Panc1 (cell line): ENCODE measurements around the gene KHDRBS2. TPM values are rescaled to one million over a fixed set of nuclear protein-coding genes. Genes with fewer than 3 reads are reported as not detected.

Experiments
- ATAC-seq: fragments of 200-7000 bp; cut with Tn5 transposase; 2 replicates; pipeline ENCODE4 v1.9.1; 2020; ENCODE audit warnings: mild to moderate bottlenecking, moderate library complexity
- BruUV-seq: library from RNA; stranded (reverse); fragments of 400-500 nt; replicated peaks from 2 replicates; lab custom pipeline; 2021; lab: Mats Ljungman, UMichigan
- CTCF ChIA-PET: fragments of 300-600 bp; sonication (Branson Sonifier 250); formaldehyde crosslinking; loops from one replicate; lab custom pipeline; 2022; ENCODE audit warnings: antibody characterized with exemption; lab: Charles Lee
- POLR2A ChIA-PET: fragments of 300-600 bp; sonication (Branson Sonifier 250); formaldehyde crosslinking; loops from one replicate; lab custom pipeline; 2022; ENCODE audit warnings: antibody characterized with exemption; lab: Charles Lee
- DNase-seq: peaks from one replicate; pipeline ENCODE4 v3.0.0-alpha.2; 2010; ENCODE audit warnings: low read depth, low spot score
- H3K27ac ChIP-seq: 2 replicates; pipeline ENCODE4 v1.5.1; 2011; ENCODE audit warnings: mild to moderate bottlenecking, low read length, inconsistent platforms
- H3K27me3 ChIP-seq: fragments of 200-500 bp; sonication (Bioruptor generic); 2 replicates; pipeline ENCODE4 v1.6.0; 2014; ENCODE audit warnings: low read length, inconsistent platforms; ENCODE audit not compliant: control insufficient read depth, insufficient read depth
- H3K36me3 ChIP-seq: fragments of 200-500 bp; sonication (Bioruptor generic); 2 replicates; pipeline ENCODE4 v1.5.1; 2014; ENCODE audit warnings: inconsistent platforms, mild to moderate bottlenecking, low read length, moderate library complexity; ENCODE audit not compliant: control insufficient read depth, insufficient read depth
- H3K4me1 ChIP-seq: 2 replicates; pipeline ENCODE4 v1.5.1; 2011; ENCODE audit warnings: inconsistent platforms, mild to moderate bottlenecking, low read length, moderate library complexity; ENCODE audit not compliant: control insufficient read depth, insufficient read depth
- H3K4me3 ChIP-seq, 2 experiments: 2 replicates each; pipeline ENCODE4 v1.5.1; 2011 to 2012; ENCODE audit warnings: low read depth in 2 of 2, low read length in 2 of 2, mild to moderate bottlenecking in 2 of 2, inconsistent platforms in 1 of 2, moderate library complexity in 1 of 2
- H3K9me3 ChIP-seq: fragments of 200-500 bp; sonication (Bioruptor generic); 2 replicates; pipeline ENCODE4 v1.5.1; 2014; ENCODE audit warnings: low read depth, mild to moderate bottlenecking, inconsistent platforms, low read length, moderate library complexity; ENCODE audit not compliant: control insufficient read depth, insufficient read depth
- CTCF ChIP-seq: fragments of 450-650 bp; IDR thresholded peaks from 2 replicates; pipeline ENCODE4 v1.5.1; 2017; ENCODE audit warnings: mild to moderate bottlenecking
- POLR2AphosphoS5 ChIP-seq: IDR thresholded peaks from 2 replicates; pipeline ENCODE4 v1.6.1; 2012; ENCODE audit warnings: mild to moderate bottlenecking, low read depth, low read length, moderate library complexity
- REST ChIP-seq, 2 experiments: IDR thresholded peaks; 2 replicates each; pipeline ENCODE4 v1.6.1; 2011 to 2012; ENCODE audit warnings: low read depth in 2 of 2, control low read depth in 1 of 2, low read length in 1 of 2, mild to moderate bottlenecking in 1 of 2, moderate library complexity in 1 of 2; ENCODE audit not compliant: insufficient read depth in 1 of 2
- SIN3A ChIP-seq: IDR thresholded peaks from 2 replicates; pipeline ENCODE4 v1.6.1; 2012; ENCODE audit warnings: low read depth, mild to moderate bottlenecking, low read length, moderate library complexity, borderline replicate concordance; ENCODE audit not compliant: insufficient read depth
- TCF7L2 ChIP-seq: IDR thresholded peaks from 2 replicates; pipeline ENCODE4 v1.6.1; 2011; ENCODE audit warnings: mild to moderate bottlenecking, low read depth, low read length, inconsistent platforms
- in situ Hi-C: cut with HindIII; loops from 2 replicates; pipeline ENCODE4 v1.10.0; 2016; ENCODE audit warnings: low sequenced_read_pairs, low pct_unique_long_range_greater_than_20kb
- intact Hi-C: fragments of 100-400 bp; cut with micrococcal nuclease; formaldehyde crosslinking; loops from one replicate; pipeline ENCODE4 v1.10.0; 2022; ENCODE audit not compliant: unreplicated experiment
- total RNA-seq: library from RNA; stranded (reverse); gene quantifications from one replicate; pipeline ENCODE4 v1.2.1, GENCODE V29; 2021; ENCODE audit not compliant: unreplicated experiment

The KHDRBS2 gene
- total RNA-seq, 1 experiment from 2014 or later, result not detected

- H3K4me3 ChIP-seq, result no peak overlapping the region
- no peaks in the 10 kb centered on the region for H3K27me3 ChIP-seq
- TF ChIP-seq CTCF (no peak), TCF7L2 (no peak), POLR2AphosphoS5 (no peak), SIN3A (no peak), REST (IDR thresholded peaks at IDR 0.05; ENCODE audit: insufficient read depth in 1 of 2, low read depth in 2 of 2, low read length in 1 of 2) (no peak)
- H3K9me3 ChIP-seq, result no peaks in the 10 kb centered on the region
- no peaks in the 10 kb centered on the region for H3K36me3 ChIP-seq
- BruUV-seq, result no TSS peak
- DNase-seq (no peak), ATAC-seq (no peak)
- in situ Hi-C loops (no loop called here), intact Hi-C loops (no loop called here)
- ChIA-PET CTCF (no interaction called here), POLR2A (no interaction called here)
- H3K27ac ChIP-seq, result no peak overlapping the region
- H3K4me1 ChIP-seq, result no peaks in the 10 kb centered on the region
Measured at GRCh38 chr6:62262283-62262682, 23.7 kb downstream of the KHDRBS2 start.

DNA sequence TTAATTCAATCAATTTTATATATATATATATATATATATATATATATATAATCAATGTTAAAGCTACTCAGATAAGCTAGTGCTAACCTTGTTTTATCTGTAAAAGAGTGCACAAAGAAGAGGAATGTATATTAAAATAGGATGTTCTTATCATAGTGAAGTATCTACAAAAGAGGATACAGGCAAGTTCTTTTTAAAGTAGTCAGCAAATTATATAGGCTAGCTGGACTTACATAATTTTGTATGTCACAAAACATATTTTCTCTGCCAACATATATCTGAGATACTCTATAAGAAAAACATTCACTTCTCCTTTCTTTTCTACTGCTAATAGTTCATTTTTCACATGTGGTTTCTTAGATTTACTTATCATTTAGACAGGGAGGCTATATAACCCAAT, 39.9 kb downstream of the KHDRBS2 start:
- Histone ChIP-seq H3K4me3 (no peak overlapping the region), H3K9me3 (peaks cover 2% of the 10 kb centered on the region; the same call in 1 of the 2 replicates), H3K27ac (no peak overlapping the region), H3K4me1 (no peaks in the 10 kb centered on the region), H3K27me3 (no peaks in the 10 kb centered on the region), H3K36me3 (no peaks in the 10 kb centered on the region)
- no TSS peak for BruUV-seq
- POLR2A ChIA-PET, result no interaction called here
- intact Hi-C loops, result no loop called here
- DNase-seq (no peak), ATAC-seq (no peak)
- TF ChIP-seq CTCF, result no peak
- TF ChIP-seq SIN3A, result no peak
- TF ChIP-seq TCF7L2, result no peak
- no peak for TF ChIP-seq POLR2AphosphoS5
- TF ChIP-seq REST (IDR thresholded peaks at IDR 0.05; ENCODE audit: insufficient read depth in 1 of 2, low read depth in 2 of 2, low read length in 1 of 2), result no peak
- CTCF ChIA-PET, result no interaction called here
- in situ Hi-C loops, result no loop called here
